SK-N-SH treated with all-trans-retinoic acid at 6 μM for 48 hours (cell line): ENCODE results near the gene ANKRD26.

Source experiments
- ATAC-seq: fragments of 200-7000 bp; cut with Tn5 transposase; 3 replicates; pipeline ENCODE4 v1.9.1; 2020; ENCODE audit warnings: mild to moderate bottlenecking, moderate library complexity
- ARNTL ChIP-seq: fragments of 450-650 bp; formaldehyde crosslinking; IDR thresholded peaks from 2 replicates; pipeline ENCODE4 v1.5.0; 2020; ENCODE audit warnings: low read depth, mild to moderate bottlenecking, moderate library complexity, borderline replicate concordance
- BACH2 ChIP-seq: fragments of 250-450 bp; sonication (Bioruptor Pico); IDR thresholded peaks from 2 replicates; pipeline ENCODE4 v1.9.0; 2021; ENCODE audit warnings: mild to moderate bottlenecking, borderline replicate concordance
- CSDC2 ChIP-seq: fragments of 250-450 bp; sonication (Bioruptor Pico); IDR thresholded peaks from 2 replicates; pipeline ENCODE4 v1.5.0; 2020; ENCODE audit warnings: mild to moderate bottlenecking, moderate library complexity
- ESRRG ChIP-seq: fragments of 250-450 bp; sonication (Bioruptor Pico); IDR thresholded peaks from 2 replicates; pipeline ENCODE4 v1.6.1; 2021; ENCODE audit warnings: mild to moderate bottlenecking
- GLIS3 ChIP-seq: fragments of 250-450 bp; sonication (Bioruptor Pico); IDR thresholded peaks from 2 replicates; pipeline ENCODE4 v1.5.0; 2020; ENCODE audit warnings: mild to moderate bottlenecking, moderate library complexity
- ISL1 ChIP-seq: fragments of 250-450 bp; sonication (Bioruptor Pico); IDR thresholded peaks from 2 replicates; pipeline ENCODE4 v2.1.2; 2022; ENCODE audit warnings: mild to moderate bottlenecking, moderate library complexity
- OSR1 ChIP-seq: fragments of 250-450 bp; sonication (Bioruptor Pico); IDR thresholded peaks from 2 replicates; pipeline ENCODE4 v1.8.0; 2022; ENCODE audit warnings: moderate library complexity, mild to moderate bottlenecking, inconsistent platforms
- PPARA ChIP-seq: fragments of 250-450 bp; sonication (Bioruptor Pico); IDR thresholded peaks from 2 replicates; pipeline ENCODE4 v1.5.0; 2020; ENCODE audit warnings: mild to moderate bottlenecking, borderline replicate concordance
- RARB ChIP-seq: fragments of 250-450 bp; sonication (Bioruptor Pico); IDR thresholded peaks from 2 replicates; pipeline ENCODE4 v1.8.0; 2021; ENCODE audit warnings: mild to moderate bottlenecking, moderate library complexity
- TCF4 ChIP-seq: fragments of 250-450 bp; sonication (Bioruptor Pico); IDR thresholded peaks from 2 replicates; pipeline ENCODE4 v1.8.0; 2021; ENCODE audit warnings: mild to moderate bottlenecking, moderate library complexity, borderline replicate concordance
- ZC3H10 ChIP-seq: fragments of 250-450 bp; sonication (Bioruptor Pico); IDR thresholded peaks from 2 replicates; pipeline ENCODE4 v1.5.1; 2021; ENCODE audit warnings: mild to moderate bottlenecking, moderate library complexity
- ZFP3 ChIP-seq: fragments of 250-450 bp; sonication (Bioruptor Pico); IDR thresholded peaks from 2 replicates; pipeline ENCODE4 v1.5.0; 2020; ENCODE audit warnings: mild to moderate bottlenecking, moderate library complexity
- ZNF565 ChIP-seq: fragments of 450-650 bp; formaldehyde crosslinking; conservative IDR thresholded peaks from 2 replicates; pipeline ENCODE4 v1.5.0; 2020; ENCODE audit warnings: low read depth, mild to moderate bottlenecking, moderate library complexity
- ZNF8 ChIP-seq: fragments of 450-650 bp; formaldehyde crosslinking; IDR thresholded peaks from 2 replicates; pipeline ENCODE4 v1.5.0; 2020; ENCODE audit warnings: mild to moderate bottlenecking, moderate library complexity
- TF ChIP-seq, protein P1 (sequence below): fragments of 250-450 bp; sonication (Bioruptor Pico); IDR thresholded peaks from 2 replicates; pipeline ENCODE4 v1.5.0; 2020; ENCODE audit warnings: mild to moderate bottlenecking, moderate library complexity
- TF ChIP-seq, protein P2 (sequence below): fragments of 250-450 bp; sonication (Bioruptor Pico); IDR thresholded peaks from 2 replicates; pipeline ENCODE4 v1.8.0; 2020; ENCODE audit warnings: mild to moderate bottlenecking, moderate library complexity, borderline replicate concordance
- TF ChIP-seq, protein P3 (sequence below): fragments of 250-450 bp; sonication (Bioruptor Pico); IDR thresholded peaks from 2 replicates; pipeline ENCODE4 v1.5.1; 2020; ENCODE audit warnings: low read depth, mild to moderate bottlenecking, moderate library complexity
- TF ChIP-seq, protein P4 (sequence below): fragments of 250-450 bp; sonication (Bioruptor Pico); IDR thresholded peaks from 2 replicates; pipeline ENCODE4 v1.8.0; 2021; ENCODE audit warnings: low read depth, mild to moderate bottlenecking, moderate library complexity, borderline replicate concordance
- TF ChIP-seq, protein P5 (sequence below): fragments of 250-450 bp; sonication (Bioruptor Pico); IDR thresholded peaks from 2 replicates; pipeline ENCODE4 v1.5.1; 2021; ENCODE audit warnings: mild to moderate bottlenecking, moderate library complexity

The ANKRD26 gene

DNA sequence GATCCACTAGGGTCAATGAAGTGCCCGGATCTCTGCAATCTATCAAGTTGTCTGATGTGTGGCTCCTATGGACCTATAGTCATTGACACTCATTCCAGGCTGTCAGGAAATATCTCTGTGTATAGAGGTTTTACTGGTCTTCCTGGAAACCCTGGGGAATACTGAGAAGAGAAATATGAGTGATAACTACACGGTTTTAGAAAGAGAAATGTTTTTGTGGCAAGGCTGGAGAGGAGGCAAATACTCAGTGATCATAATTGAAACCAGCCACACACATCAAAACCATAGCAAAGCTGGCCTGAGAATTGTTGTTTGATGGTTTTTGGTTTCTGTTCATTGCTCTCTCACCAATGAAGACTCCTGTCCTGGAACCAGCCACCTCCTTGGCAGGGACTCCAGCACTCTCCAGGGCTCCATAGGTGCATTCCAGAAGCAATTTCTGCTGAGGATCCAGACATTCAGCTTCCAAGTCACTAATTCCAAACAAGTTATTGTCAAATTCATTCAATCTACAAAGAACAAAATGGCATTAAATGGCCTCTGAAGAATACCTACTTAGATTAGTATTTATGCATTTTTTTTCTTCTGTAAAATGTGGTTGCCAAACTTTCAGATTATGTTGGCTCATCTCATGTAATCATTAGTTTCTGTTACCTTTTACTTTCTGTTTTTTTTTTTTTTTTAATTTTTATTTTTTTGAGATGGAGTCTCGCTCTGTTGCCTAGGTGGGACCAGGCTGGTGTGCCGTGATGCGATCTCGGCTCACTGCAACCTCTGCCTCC lies 131.0 kb downstream of the ANKRD26 start:
- ATAC-seq = peak; percentile 43

DNA sequence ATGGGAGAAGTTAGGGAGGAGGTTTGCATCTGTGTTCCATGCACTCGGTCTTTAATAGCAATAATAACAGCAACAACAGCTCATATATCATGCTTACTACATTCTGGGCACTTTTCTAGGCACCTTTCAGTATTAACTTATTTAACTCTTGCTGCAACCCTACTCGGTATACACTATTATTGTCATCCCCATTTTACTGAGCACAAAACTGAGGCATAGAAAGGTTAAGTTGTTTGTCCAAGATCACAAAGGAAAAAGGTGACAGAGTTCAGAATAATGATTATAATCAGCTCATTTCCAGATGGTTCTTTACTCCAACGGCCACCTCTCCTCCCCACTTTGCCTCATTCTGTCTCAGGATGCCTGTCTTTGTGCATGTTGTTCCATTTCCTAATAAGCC lies 137.5 kb downstream of the ANKRD26 start:
- TF ChIP-seq, protein P1, sequence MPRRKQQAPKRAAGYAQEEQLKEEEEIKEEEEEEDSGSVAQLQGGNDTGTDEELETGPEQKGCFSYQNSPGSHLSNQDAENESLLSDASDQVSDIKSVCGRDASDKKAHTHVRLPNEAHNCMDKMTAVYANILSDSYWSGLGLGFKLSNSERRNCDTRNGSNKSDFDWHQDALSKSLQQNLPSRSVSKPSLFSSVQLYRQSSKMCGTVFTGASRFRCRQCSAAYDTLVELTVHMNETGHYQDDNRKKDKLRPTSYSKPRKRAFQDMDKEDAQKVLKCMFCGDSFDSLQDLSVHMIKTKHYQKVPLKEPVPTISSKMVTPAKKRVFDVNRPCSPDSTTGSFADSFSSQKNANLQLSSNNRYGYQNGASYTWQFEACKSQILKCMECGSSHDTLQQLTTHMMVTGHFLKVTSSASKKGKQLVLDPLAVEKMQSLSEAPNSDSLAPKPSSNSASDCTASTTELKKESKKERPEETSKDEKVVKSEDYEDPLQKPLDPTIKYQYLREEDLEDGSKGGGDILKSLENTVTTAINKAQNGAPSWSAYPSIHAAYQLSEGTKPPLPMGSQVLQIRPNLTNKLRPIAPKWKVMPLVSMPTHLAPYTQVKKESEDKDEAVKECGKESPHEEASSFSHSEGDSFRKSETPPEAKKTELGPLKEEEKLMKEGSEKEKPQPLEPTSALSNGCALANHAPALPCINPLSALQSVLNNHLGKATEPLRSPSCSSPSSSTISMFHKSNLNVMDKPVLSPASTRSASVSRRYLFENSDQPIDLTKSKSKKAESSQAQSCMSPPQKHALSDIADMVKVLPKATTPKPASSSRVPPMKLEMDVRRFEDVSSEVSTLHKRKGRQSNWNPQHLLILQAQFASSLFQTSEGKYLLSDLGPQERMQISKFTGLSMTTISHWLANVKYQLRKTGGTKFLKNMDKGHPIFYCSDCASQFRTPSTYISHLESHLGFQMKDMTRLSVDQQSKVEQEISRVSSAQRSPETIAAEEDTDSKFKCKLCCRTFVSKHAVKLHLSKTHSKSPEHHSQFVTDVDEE (CRISPR knock-in tag) = no peak
- TF ChIP-seq, protein P2, sequence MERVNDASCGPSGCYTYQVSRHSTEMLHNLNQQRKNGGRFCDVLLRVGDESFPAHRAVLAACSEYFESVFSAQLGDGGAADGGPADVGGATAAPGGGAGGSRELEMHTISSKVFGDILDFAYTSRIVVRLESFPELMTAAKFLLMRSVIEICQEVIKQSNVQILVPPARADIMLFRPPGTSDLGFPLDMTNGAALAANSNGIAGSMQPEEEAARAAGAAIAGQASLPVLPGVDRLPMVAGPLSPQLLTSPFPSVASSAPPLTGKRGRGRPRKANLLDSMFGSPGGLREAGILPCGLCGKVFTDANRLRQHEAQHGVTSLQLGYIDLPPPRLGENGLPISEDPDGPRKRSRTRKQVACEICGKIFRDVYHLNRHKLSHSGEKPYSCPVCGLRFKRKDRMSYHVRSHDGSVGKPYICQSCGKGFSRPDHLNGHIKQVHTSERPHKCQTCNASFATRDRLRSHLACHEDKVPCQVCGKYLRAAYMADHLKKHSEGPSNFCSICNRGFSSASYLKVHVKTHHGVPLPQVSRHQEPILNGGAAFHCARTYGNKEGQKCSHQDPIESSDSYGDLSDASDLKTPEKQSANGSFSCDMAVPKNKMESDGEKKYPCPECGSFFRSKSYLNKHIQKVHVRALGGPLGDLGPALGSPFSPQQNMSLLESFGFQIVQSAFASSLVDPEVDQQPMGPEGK = no peak
- no peak for TF ChIP-seq TCF4
- ATAC-seq = no peak

More for the DNA sequence above, 131.0 kb downstream of the ANKRD26 start:
- TF ChIP-seq, protein P2 = no peak
- TF ChIP-seq ISL1 (CRISPR knock-in tag) = no peak
- TF ChIP-seq ARNTL (CRISPR knock-in tag) = no peak
- no peak for TF ChIP-seq RARB
- TF ChIP-seq, protein P3, sequence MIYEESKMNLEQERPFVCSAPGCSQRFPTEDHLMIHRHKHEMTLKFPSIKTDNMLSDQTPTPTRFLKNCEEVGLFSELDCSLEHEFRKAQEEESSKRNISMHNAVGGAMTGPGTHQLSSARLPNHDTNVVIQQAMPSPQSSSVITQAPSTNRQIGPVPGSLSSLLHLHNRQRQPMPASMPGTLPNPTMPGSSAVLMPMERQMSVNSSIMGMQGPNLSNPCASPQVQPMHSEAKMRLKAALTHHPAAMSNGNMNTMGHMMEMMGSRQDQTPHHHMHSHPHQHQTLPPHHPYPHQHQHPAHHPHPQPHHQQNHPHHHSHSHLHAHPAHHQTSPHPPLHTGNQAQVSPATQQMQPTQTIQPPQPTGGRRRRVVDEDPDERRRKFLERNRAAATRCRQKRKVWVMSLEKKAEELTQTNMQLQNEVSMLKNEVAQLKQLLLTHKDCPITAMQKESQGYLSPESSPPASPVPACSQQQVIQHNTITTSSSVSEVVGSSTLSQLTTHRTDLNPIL (CRISPR knock-in tag) = no peak
- TF ChIP-seq, protein P4, sequence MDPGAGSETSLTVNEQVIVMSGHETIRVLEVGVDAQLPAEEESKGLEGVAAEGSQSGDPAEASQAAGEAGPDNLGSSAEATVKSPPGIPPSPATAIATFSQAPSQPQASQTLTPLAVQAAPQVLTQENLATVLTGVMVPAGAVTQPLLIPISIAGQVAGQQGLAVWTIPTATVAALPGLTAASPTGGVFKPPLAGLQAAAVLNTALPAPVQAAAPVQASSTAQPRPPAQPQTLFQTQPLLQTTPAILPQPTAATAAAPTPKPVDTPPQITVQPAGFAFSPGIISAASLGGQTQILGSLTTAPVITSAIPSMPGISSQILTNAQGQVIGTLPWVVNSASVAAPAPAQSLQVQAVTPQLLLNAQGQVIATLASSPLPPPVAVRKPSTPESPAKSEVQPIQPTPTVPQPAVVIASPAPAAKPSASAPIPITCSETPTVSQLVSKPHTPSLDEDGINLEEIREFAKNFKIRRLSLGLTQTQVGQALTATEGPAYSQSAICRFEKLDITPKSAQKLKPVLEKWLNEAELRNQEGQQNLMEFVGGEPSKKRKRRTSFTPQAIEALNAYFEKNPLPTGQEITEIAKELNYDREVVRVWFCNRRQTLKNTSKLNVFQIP (CRISPR knock-in tag) = no peak
- no peak for TF ChIP-seq ESRRG (CRISPR knock-in tag)

DNA sequence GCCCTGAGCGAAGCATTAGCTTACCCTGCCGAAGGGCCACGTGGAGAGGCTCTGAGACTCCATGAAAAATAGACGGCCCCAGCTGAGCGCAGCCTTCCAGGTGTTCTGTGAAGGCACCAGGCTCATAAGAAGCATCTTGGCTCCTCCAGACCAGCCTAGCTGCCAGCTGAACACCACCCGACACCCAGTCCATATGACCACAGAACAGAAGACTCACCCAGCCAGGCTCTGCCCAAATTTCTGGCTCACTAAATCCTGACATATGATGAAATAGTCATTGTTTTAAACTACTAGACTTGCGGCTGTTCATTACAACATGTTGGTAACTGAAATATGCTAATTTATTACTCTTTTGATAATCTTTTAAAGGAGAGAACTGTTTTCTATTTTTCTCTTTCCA lies 140.0 kb downstream of the ANKRD26 start:
- ATAC-seq = no peak
- TF ChIP-seq PPARA (CRISPR knock-in tag) (no peak), ZFP3 (CRISPR knock-in tag) (no peak), RARB (no peak), ZNF8 (CRISPR knock-in tag) (no peak), ZC3H10 (CRISPR knock-in tag) (no peak), ZNF565 (no peak), GLIS3 (no peak), OSR1 (CRISPR knock-in tag) (no peak), ISL1 (CRISPR knock-in tag) (no peak), BACH2 (CRISPR knock-in tag) (no peak), ESRRG (CRISPR knock-in tag) (no peak), CSDC2 (no peak)
- TF ChIP-seq, protein P1 (CRISPR knock-in tag) = no peak
- TF ChIP-seq, protein P5, sequence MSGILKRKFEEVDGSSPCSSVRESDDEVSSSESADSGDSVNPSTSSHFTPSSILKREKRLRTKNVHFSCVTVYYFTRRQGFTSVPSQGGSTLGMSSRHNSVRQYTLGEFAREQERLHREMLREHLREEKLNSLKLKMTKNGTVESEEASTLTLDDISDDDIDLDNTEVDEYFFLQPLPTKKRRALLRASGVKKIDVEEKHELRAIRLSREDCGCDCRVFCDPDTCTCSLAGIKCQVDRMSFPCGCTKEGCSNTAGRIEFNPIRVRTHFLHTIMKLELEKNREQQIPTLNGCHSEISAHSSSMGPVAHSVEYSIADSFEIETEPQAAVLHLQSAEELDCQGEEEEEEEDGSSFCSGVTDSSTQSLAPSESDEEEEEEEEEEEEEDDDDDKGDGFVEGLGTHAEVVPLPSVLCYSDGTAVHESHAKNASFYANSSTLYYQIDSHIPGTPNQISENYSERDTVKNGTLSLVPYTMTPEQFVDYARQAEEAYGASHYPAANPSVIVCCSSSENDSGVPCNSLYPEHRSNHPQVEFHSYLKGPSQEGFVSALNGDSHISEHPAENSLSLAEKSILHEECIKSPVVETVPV (CRISPR knock-in tag) = no peak
